Neural cell (in vitro differentiated cells): ENCODE measurements around the gene BPI. TPM values are rescaled to one million over a fixed set of nuclear protein-coding genes. Genes with fewer than 3 reads are reported as not detected.

ENCODE experiments used
- H2AFZ ChIP-seq: fragments of 200-600, 300-800 bp; sonication (generic), shearing (Covaris generic); 2 replicates; pipeline ENCODE4 v1.6.0; 2014; ENCODE audit warnings: low read depth, mild to moderate bottlenecking, antibody characterized with exemption, low read length, moderate library complexity
- H3F3A ChIP-seq: fragments of 200-600 bp; shearing (Covaris generic); 2 replicates; pipeline ENCODE4 v1.6.1; 2016; ENCODE audit warnings: mild to moderate bottlenecking, moderate library complexity, mixed read lengths, antibody characterized with exemption, low read length; ENCODE audit not compliant: insufficient read depth, poor library complexity, severe bottlenecking
- H3K27ac ChIP-seq: fragments of 200-600, 300-800 bp; sonication (generic), shearing (Covaris generic); 2 replicates; pipeline ENCODE4 v1.5.1; 2014; ENCODE audit warnings: mild to moderate bottlenecking, low read length, moderate library complexity
- H3K27me3 ChIP-seq: fragments of 300-800, 200-600 bp; sonication (generic), shearing (Covaris generic); 2 replicates; pipeline ENCODE4 v1.6.0; 2014; ENCODE audit warnings: mild to moderate bottlenecking, low read depth, low read length, moderate library complexity; ENCODE audit not compliant: insufficient read depth
- H3K36me3 ChIP-seq: fragments of 300-800, 200-600 bp; sonication (generic), shearing (Covaris generic); 2 replicates; pipeline ENCODE4 v1.5.1; 2014; ENCODE audit warnings: mild to moderate bottlenecking, antibody characterized with exemption, low read length, moderate library complexity; ENCODE audit not compliant: insufficient read depth
- H3K4me2 ChIP-seq: fragments of 300-800, 200-600 bp; sonication (generic), shearing (Covaris generic); 2 replicates; pipeline ENCODE4 v1.6.0; 2014; ENCODE audit warnings: mild to moderate bottlenecking, low read length
- H3K4me3 ChIP-seq: fragments of 300-800, 200-600 bp; sonication (generic), shearing (Covaris generic); 2 replicates; pipeline ENCODE4 v1.5.1; 2014; ENCODE audit warnings: mild to moderate bottlenecking, low read length, moderate library complexity
- H3K79me2 ChIP-seq: fragments of 200-600 bp; shearing (Covaris generic); replicated peaks from 2 replicates; pipeline ENCODE4 v1.6.0; 2014; ENCODE audit warnings: mild to moderate bottlenecking, low read length, moderate library complexity; ENCODE audit not compliant: insufficient read depth
- H3K9ac ChIP-seq: fragments of 300-800, 200-600 bp; sonication (generic), shearing (Covaris generic); 2 replicates; pipeline ENCODE4 v1.6.1; 2016; ENCODE audit warnings: mild to moderate bottlenecking, low read length, mixed read lengths
- H3K9me2 ChIP-seq: fragments of 200-600 bp; shearing (Covaris generic); 2 replicates; pipeline ENCODE4 v1.6.1; 2016; ENCODE audit warnings: mild to moderate bottlenecking, low read length, mixed read lengths; ENCODE audit not compliant: insufficient read depth
- H3K9me3 ChIP-seq: fragments of 200-600, 300-800 bp; sonication (generic), shearing (Covaris generic); 2 replicates; pipeline ENCODE4 v1.6.1; 2016; ENCODE audit warnings: mild to moderate bottlenecking, mixed run types, low read length, moderate library complexity, mixed read lengths
- H4K20me1 ChIP-seq: fragments of 200-600 bp; shearing (Covaris generic); 2 replicates; pipeline ENCODE4 v1.6.1; 2016; ENCODE audit warnings: mild to moderate bottlenecking, mixed run types; ENCODE audit not compliant: insufficient read depth
- CTCF ChIP-seq: fragments of 450-650 bp; IDR thresholded peaks from 2 replicates; pipeline ENCODE4 v1.5.1; 2014; ENCODE audit warnings: antibody characterized with exemption, mild to moderate bottlenecking, moderate library complexity; ENCODE audit not compliant: poor library complexity, severe bottlenecking
- EP300 ChIP-seq: fragments of 450-650 bp; conservative IDR thresholded peaks from 2 replicates; pipeline ENCODE4 v1.6.1; 2014; ENCODE audit warnings: antibody characterized with exemption, mild to moderate bottlenecking, moderate library complexity; ENCODE audit not compliant: poor library complexity, severe bottlenecking
- EZH2 ChIP-seq: fragments of 200-600, 300-800 bp; shearing (Covaris generic), sonication (generic); IDR thresholded peaks from 2 replicates; pipeline ENCODE4 v1.6.1; 2014; ENCODE audit warnings: antibody characterized with exemption, low read length, borderline replicate concordance, mild to moderate bottlenecking; ENCODE audit not compliant: insufficient read depth, poor library complexity, severe bottlenecking
- MXI1 ChIP-seq: fragments of 450-650 bp; conservative IDR thresholded peaks from 2 replicates; pipeline ENCODE4 v1.6.1; 2014; ENCODE audit warnings: antibody characterized with exemption, mild to moderate bottlenecking; ENCODE audit not compliant: poor library complexity, severe bottlenecking
- POLR2AphosphoS5 ChIP-seq: IDR thresholded peaks from 2 replicates; pipeline ENCODE4 v1.6.1; 2012
- RAD21 ChIP-seq: fragments of 450-650 bp; conservative IDR thresholded peaks from 2 replicates; pipeline ENCODE4 v1.6.1; 2014; ENCODE audit warnings: antibody characterized with exemption, mild to moderate bottlenecking, moderate library complexity
- SMC3 ChIP-seq: fragments of 450-650 bp; conservative IDR thresholded peaks from 2 replicates; pipeline ENCODE4 v1.6.1; 2014; ENCODE audit warnings: antibody characterized with exemption, mild to moderate bottlenecking, moderate library complexity; ENCODE audit not compliant: poor library complexity
- TAF1 ChIP-seq: IDR thresholded peaks from 2 replicates; pipeline ENCODE4 v1.6.1; 2012; ENCODE audit warnings: low read depth
- polyA plus RNA-seq: library from polyadenylated mRNA; depleted of rRNA; stranded (reverse); fragments of >200 nt; gene quantifications from 2 replicates; pipeline ENCODE4 v1.2.3, GENCODE V29; 2014
- TF ChIP-seq, protein P1 (sequence below): IDR thresholded peaks from 2 replicates; pipeline ENCODE4 v1.6.1; 2012; ENCODE audit warnings: borderline replicate concordance

The BPI gene
- polyA plus RNA-seq, 1 donor from 2014 or later = not detected

DNA sequence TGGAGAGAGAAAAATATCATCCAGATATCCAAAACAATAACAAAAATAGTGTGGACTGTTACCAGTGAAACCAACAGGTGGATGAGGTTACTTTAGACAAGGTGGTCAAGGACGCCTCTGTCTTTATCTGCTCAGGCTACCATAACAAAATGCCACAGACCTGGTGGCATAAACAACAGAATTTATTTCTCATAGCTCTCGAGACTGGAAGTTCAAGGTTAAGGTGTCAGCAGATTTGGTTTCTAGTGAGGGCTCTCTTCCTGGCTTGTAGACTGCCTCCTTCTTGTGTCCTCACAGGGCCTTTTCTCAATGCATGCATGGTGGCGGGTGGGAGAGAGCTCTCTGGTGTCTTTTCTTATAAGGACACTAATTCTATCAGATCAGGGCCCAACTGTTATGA lies 21.2 kb downstream of the BPI start:
- Histone ChIP-seq H3K27ac (no peak overlapping the region), H3K4me2 (no peak overlapping the region), H3K9me2 (no peaks in the 10 kb centered on the region), H3F3A (no peaks in the 10 kb centered on the region), H3K36me3 (no peaks in the 10 kb centered on the region), H3K9me3 (no peaks in the 10 kb centered on the region), H4K20me1 (no peaks in the 10 kb centered on the region), H3K4me3 (no peak overlapping the region), H3K9ac (no peak overlapping the region), H3K79me2 (no peaks in the 10 kb centered on the region), H2AFZ (no peak overlapping the region), H3K27me3 (no peaks in the 10 kb centered on the region)
- TF ChIP-seq, protein P1, sequence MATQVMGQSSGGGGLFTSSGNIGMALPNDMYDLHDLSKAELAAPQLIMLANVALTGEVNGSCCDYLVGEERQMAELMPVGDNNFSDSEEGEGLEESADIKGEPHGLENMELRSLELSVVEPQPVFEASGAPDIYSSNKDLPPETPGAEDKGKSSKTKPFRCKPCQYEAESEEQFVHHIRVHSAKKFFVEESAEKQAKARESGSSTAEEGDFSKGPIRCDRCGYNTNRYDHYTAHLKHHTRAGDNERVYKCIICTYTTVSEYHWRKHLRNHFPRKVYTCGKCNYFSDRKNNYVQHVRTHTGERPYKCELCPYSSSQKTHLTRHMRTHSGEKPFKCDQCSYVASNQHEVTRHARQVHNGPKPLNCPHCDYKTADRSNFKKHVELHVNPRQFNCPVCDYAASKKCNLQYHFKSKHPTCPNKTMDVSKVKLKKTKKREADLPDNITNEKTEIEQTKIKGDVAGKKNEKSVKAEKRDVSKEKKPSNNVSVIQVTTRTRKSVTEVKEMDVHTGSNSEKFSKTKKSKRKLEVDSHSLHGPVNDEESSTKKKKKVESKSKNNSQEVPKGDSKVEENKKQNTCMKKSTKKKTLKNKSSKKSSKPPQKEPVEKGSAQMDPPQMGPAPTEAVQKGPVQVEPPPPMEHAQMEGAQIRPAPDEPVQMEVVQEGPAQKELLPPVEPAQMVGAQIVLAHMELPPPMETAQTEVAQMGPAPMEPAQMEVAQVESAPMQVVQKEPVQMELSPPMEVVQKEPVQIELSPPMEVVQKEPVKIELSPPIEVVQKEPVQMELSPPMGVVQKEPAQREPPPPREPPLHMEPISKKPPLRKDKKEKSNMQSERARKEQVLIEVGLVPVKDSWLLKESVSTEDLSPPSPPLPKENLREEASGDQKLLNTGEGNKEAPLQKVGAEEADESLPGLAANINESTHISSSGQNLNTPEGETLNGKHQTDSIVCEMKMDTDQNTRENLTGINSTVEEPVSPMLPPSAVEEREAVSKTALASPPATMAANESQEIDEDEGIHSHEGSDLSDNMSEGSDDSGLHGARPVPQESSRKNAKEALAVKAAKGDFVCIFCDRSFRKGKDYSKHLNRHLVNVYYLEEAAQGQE = no peak
- TF ChIP-seq POLR2AphosphoS5 = no peak
- TF ChIP-seq EP300 = no peak
- TF ChIP-seq SMC3 = no peak
- TF ChIP-seq RAD21 = no peak
- TF ChIP-seq MXI1 = no peak
- TF ChIP-seq CTCF = no peak
- TF ChIP-seq TAF1 = no peak
- no peak for TF ChIP-seq EZH2

DNA sequence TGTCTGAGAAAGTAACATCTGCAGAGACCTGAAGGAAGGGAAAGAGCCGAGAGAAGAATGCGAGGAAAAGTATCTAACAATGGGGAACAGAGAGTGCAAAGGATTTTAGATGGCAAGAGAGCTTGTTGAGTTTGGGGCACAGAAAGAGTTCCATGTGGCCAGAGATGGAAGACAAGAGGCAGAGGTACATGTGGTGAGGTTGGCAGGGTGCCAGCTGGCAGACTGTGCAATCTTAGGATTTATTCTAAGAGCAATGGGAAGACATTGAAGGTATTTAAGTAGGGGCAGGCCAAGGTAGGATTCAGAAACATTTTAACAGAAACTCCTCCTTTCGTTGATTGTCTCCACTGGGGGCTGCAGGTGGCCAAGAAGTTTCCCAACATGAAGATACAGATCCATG lies 21.9 kb downstream of the BPI start:
- Histone ChIP-seq H3K27me3 (no peaks in the 10 kb centered on the region), H4K20me1 (no peaks in the 10 kb centered on the region), H3K9me2 (no peaks in the 10 kb centered on the region), H3K9ac (no peak overlapping the region), H3K36me3 (no peaks in the 10 kb centered on the region), H3K9me3 (no peaks in the 10 kb centered on the region), H3F3A (no peaks in the 10 kb centered on the region), H3K27ac (no peak overlapping the region), H2AFZ (no peak overlapping the region), H3K4me3 (no peak overlapping the region), H3K79me2 (no peaks in the 10 kb centered on the region), H3K4me2 (no peak overlapping the region)
- no peak for TF ChIP-seq MXI1
- no peak for TF ChIP-seq TAF1
- TF ChIP-seq, protein P1 = no peak
- no peak for TF ChIP-seq CTCF
- TF ChIP-seq POLR2AphosphoS5 = no peak
- TF ChIP-seq EP300 = no peak
